CD4-positive, alpha-beta T cell treated with Interleukin-12 subunit alpha and Interleukin-12 subunit beta, for 1 hour (primary cell): ENCODE results near the gene ZNF207.
A peak's percentile ranks its signal among the peaks of the same experiment; 100 is the strongest.
"Not testable (repeated sequence)": the region's sequence is repeated elsewhere in the genome, so short reads cannot be mapped to it uniquely, and the experiment has no call there.

ENCODE experiments used
- DNase-seq: peaks from one replicate; pipeline ENCODE4 v3.0.0-alpha.2; 2020

Gene ZNF207

GRCh38 chr17:32349854-32350665 is at the start of gene ZNF207:
Gene ZNF207 (plus strand): TSS chr17:32350157. CDS start chr17:32350286, 129 bp downstream.
- peak; percentile 97 for DNase-seq

GRCh38 chr17:32302037-32302436 is 47.9 kb upstream of the ZNF207 start:
- no peak for DNase-seq

DNA sequence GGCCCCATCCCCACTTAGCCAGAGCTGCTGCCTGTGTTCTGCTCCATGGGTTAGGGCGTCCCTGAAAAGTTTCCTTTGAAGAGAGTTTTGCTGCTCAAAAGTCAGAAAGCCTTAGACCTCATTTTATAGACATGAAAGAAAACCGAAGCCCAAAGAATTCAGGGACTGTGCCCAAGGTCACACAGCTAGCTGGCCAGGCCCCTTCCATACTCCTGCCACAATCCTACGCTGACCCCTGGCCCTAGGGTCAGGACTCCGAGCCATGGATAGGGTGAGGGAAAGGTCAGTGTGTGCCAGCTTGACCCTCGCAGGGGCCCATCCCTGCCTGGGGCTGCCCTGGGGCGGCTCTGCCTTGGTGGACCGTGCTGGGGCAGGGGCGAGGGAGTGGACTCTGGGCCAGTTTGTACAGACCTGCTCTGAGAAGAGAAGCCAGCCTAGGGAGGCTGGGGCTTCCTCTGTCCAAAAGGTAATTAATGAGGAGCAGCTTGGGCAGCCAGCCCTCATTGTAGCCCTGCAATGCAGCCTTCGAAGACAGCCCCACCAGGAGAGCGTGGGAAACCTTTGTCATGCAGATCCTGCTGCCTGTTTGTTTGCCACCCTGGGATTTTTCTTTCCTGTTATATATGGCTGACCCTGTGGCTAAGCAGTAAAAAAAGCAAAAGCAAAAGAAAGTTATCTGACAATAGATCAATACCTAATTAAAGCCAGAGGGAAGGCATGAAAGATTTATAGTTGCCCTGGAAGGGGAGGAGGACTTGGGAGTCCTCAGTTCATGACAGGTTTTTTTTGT is 46.9 kb upstream of the ZNF207 start:
- DNase-seq = no peak

- DNase-seq = no peak
Observed at GRCh38 chr17:32303781-32304288, 46.1 kb upstream of the ZNF207 start.

GRCh38 chr17:32305049-32305448 is 44.9 kb upstream of the ZNF207 start:
- DNase-seq = no peak

GRCh38 chr17:32307658-32308057 is 42.3 kb upstream of the ZNF207 start:
- DNase-seq = no peak

GRCh38 chr17:32311028-32311536 is 38.9 kb upstream of the ZNF207 start:
- DNase-seq = no peak

DNA sequence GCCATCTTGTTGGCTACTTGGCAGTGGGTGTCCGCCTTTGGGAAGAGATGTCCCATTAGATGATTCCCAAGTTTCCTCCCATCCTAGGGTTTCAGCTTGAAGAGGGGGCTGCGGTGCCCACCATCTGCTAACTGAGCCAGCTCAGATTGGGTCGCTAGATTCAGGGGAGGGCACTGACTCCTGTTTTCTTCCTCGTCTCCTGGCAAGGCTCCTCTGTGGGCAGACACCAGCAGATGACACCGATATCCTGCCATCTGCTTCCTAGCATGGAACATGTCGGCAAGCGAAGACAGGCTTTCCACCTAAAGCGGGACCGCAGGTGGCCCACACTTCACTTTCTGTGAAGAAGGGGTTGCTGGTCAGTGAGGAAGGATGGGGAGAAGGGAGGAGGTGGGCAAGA is 35.3 kb upstream of the ZNF207 start:
- DNase-seq = no peak

GRCh38 chr17:32315171-32315570 is 34.8 kb upstream of the ZNF207 start:
- DNase-seq = no peak

DNA sequence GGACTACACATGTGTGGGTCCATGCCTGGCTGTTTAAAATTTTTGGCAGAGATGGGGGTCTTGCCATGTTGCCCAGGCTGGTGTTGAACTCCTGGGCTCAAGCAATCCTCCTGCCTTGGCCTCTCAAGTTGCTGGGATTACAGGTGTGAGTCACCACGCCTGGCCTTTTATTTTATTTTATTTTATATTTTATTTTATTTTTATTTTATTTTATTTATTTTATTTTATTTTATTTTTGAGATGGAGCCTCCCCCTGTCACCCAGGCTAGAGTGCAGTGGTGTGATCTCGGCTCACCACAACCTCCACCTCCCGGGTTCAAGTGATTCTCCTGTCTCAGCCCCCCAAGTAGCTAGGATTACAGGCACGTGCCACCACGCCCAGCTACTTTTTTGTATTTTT is 33.3 kb upstream of the ZNF207 start:
- not testable (repeated sequence) for DNase-seq

- no peak for DNase-seq
Observed at GRCh38 chr17:32317353-32317752, 32.6 kb upstream of the ZNF207 start.

DNA sequence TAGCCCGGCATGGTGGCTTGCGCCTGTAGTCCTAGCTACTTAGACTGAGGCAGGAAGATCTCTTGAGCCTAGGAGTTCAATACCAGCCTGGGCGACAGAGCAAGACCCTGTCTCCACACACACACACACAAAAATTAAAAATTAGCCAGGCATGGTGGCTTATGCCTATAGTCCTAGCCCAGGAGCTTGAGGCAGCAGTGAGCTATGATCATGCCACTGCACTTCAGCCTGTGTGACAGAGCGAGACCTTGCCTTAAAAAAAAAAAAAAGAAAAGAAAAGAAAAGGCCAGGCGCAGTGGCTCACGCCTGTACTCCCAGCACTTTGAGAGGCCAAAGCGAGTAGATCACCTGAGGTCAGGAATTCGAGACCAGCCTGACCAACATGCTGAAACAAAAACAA is 31.9 kb upstream of the ZNF207 start:
- DNase-seq = no peak

DNA sequence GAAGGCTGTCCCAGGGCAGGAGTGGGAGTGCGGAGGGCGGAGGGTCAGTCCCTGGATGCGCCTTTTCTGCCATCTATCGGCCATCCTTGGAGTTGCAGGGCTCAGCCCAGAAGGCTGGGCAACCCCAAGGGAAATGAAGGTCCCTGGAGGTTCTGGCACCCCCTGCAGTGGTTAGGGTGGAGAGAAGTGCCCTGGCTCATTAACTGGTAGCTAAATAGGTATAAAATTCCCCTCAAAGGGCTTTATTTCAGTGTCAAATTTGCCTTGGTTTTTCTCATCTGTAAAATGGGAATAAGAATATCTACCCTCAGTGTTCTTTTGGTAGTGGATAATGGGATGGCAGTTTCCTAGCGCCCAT is 30.4 kb upstream of the ZNF207 start:
- DNase-seq = peak; percentile 79

DNA sequence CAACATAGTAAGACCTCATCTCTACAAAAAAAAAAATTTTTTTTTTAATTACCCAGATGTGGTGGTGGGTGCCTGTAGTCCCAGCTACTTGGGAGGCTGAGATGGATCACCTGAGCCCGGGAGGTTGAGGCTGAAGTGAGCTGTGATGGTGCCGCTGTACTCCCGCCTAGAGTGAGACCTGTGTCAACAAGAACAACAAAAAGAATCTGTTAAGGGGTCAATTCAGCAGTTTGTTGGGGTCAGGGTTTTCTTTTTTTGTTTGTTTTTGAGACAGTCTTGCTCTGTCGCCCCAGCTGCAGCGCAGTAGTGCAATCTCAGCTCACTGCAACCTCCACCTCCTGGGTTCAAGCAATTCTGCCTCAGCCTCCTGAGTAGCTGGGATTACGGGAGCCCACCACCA is 29.9 kb upstream of the ZNF207 start:
- not testable (repeated sequence) for DNase-seq

- no peak for DNase-seq
Observed at GRCh38 chr17:32320847-32321246, 29.1 kb upstream of the ZNF207 start.

- DNase-seq = no peak
Observed at GRCh38 chr17:32323046-32323445, 26.9 kb upstream of the ZNF207 start.

DNA sequence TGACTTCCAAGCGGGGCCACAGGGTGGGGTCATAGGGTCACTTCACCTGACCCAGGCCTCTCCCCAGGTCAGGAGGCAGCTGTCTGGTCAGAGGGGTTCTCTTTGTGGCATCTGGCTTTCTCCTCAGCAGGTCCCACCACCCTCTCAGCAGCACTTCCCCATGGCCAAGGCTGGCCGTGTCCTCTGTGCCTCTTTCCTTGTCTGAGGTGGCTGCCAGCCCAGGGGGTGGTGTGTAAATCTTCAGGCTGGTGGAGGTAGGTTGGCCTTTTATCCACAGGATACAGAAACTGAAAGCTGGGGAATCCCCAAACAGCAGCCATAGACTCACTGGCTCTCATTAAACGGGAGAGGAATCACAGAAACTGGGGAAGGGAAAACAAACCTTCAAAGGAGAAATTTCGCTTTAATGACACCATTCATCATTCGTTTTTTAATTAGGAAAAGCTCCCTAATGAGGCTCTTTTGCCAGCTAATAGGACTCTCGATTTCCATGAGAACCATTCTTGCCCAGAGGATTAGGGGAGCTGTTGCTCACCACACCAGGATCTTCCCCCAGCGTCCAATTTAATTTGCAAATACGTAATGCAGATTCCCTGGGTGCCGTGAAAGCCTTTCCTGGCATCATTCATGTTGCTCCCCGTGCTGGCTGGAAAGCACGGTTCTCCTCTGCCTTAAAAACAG is 26.0 kb upstream of the ZNF207 start:
- DNase-seq = peak; percentile 52

- DNase-seq = no peak
Observed at GRCh38 chr17:32327911-32328310, 22.0 kb upstream of the ZNF207 start.

- DNase-seq = no peak
Observed at GRCh38 chr17:32330147-32330546, 19.8 kb upstream of the ZNF207 start.

GRCh38 chr17:32331243-32332040 is 18.5 kb upstream of the ZNF207 start:
- DNase-seq = no peak

DNA sequence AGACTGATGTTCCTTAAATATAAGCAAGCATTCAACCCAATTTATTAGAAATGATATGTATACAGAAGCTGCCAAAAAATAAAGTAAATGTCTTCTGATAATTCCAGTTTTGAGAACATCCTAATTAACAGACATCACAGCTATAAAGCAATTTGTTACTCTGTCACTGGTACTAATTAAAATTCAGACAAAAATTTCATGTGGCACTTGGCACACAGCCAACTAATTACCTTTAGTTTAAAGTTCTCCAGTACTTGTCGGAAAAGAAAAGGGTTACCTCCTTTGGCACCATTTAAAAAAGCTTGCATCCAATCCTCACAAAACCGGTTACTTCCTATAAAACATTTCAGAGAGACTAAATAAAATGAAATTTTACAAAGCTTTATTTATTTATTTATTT is 16.8 kb upstream of the ZNF207 start:
- no peak for DNase-seq

- DNase-seq = no peak
Observed at GRCh38 chr17:32335046-32335445, 14.9 kb upstream of the ZNF207 start.
